DND-41 (cell line): Measurements from ENCODE around the gene TMBIM1.

ENCODE experiments used
- ATAC-seq: fragments of 200-7000 bp; cut with Tn5 transposase; 3 replicates; pipeline ENCODE4 v1.9.1; 2021; ENCODE audit warnings: low read depth; ENCODE audit not compliant: insufficient read depth
- DNase-seq: peaks from one replicate; pipeline ENCODE4 v3.0.0-alpha.2; 2020
- H2AFZ ChIP-seq: 2 replicates; pipeline ENCODE4 v1.6.0; 2012; ENCODE audit warnings: low read depth, low read length
- H3K27ac ChIP-seq: 2 replicates; pipeline ENCODE4 v1.5.1; 2012; ENCODE audit warnings: low read length, inconsistent platforms
- H3K27me3 ChIP-seq: fragments of 200-600 bp; sonication (generic); 2 replicates; pipeline ENCODE4 v1.6.0; 2012; ENCODE audit warnings: low read length, mild to moderate bottlenecking, inconsistent platforms; ENCODE audit not compliant: insufficient read depth, poor library complexity
- H3K36me3 ChIP-seq: 2 replicates; pipeline ENCODE4 v1.5.1; 2012; ENCODE audit warnings: low read length, inconsistent platforms; ENCODE audit not compliant: insufficient read depth
- H3K4me1 ChIP-seq: 2 replicates; pipeline ENCODE4 v1.5.1; 2012; ENCODE audit warnings: mild to moderate bottlenecking, low read length; ENCODE audit not compliant: insufficient read depth
- H3K4me2 ChIP-seq: 2 replicates; pipeline ENCODE4 v1.6.0; 2012; ENCODE audit warnings: mild to moderate bottlenecking, moderate library complexity, low read length, inconsistent platforms; ENCODE audit not compliant: insufficient read depth
- H3K4me3 ChIP-seq, 2 experiments: fragments of 200-600 bp in 1 of 2; shearing (Covaris generic) in 1 of 2; 2 replicates each; pipeline ENCODE4 v1.5.1; 2012 to 2016; ENCODE audit warnings: inconsistent platforms in 2 of 2, low read length in 2 of 2, mild to moderate bottlenecking in 2 of 2, low read depth in 1 of 2, moderate library complexity in 1 of 2
- H3K79me2 ChIP-seq: 2 replicates; pipeline ENCODE4 v1.6.0; 2012; ENCODE audit warnings: low read length, inconsistent platforms; ENCODE audit not compliant: insufficient read depth
- H3K9ac ChIP-seq: 2 replicates; pipeline ENCODE4 v1.6.0; 2012; ENCODE audit warnings: low read depth, mild to moderate bottlenecking, inconsistent platforms, low read length, moderate library complexity
- H3K9me3 ChIP-seq: 2 replicates; pipeline ENCODE4 v1.5.1; 2012; ENCODE audit warnings: low read length, moderate library complexity, mild to moderate bottlenecking, inconsistent platforms; ENCODE audit not compliant: insufficient read depth, severe bottlenecking
- H4K20me1 ChIP-seq: 2 replicates; pipeline ENCODE4 v1.6.0; 2012; ENCODE audit warnings: low read length; ENCODE audit not compliant: insufficient read depth
- EZH2 ChIP-seq: IDR thresholded peaks from 3 replicates; pipeline ENCODE4 v1.6.1; 2012; ENCODE audit warnings: borderline replicate concordance, low read depth, mild to moderate bottlenecking, moderate library complexity, low read length, inconsistent platforms; ENCODE audit not compliant: severe bottlenecking
- TF ChIP-seq, protein P1 (sequence below): IDR thresholded peaks from 2 replicates; pipeline ENCODE4 v1.5.1; 2012; ENCODE audit warnings: borderline replicate concordance, low read length, moderate library complexity, mild to moderate bottlenecking; ENCODE audit not compliant: poor library complexity, severe bottlenecking; ENCODE audit errors: extremely low read depth

The TMBIM1 gene

DNA sequence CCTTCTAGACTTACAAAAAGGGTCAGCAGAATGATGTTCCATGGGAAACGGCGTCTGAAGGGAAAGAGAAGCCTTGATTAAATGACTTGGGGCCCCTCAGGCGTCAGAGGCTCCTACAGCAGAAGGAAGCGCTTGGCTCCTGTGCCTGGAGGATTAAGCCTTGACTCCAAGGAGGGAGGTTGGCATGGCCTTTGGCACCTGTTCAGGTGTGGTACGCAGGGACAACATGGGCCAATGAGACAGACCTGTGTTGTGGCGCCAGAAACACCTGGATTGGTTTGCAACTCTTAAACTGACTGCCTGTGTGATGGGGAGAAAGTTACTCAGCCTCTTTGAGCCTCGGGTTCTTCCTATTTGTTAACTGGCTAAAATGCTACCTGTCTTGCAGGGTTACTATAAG, 14.4 kb downstream of the TMBIM1 start:
- H3K27ac ChIP-seq = no peak overlapping the region
- DNase-seq = no peak
- H3K4me3 ChIP-seq = no peak overlapping the region
- H3K36me3 ChIP-seq = peaks cover 47% of the 10 kb centered on the region
- peaks cover 2% of the 10 kb centered on the region for H3K4me1 ChIP-seq
- H3K9ac ChIP-seq = no peak overlapping the region
- H3K79me2 ChIP-seq = no peaks in the 10 kb centered on the region
- ATAC-seq = no peak
- no peaks in the 10 kb centered on the region for H3K9me3 ChIP-seq
- H3K27me3 ChIP-seq = no peaks in the 10 kb centered on the region
- H3K4me2 ChIP-seq = no peak overlapping the region
- TF ChIP-seq, protein P1, sequence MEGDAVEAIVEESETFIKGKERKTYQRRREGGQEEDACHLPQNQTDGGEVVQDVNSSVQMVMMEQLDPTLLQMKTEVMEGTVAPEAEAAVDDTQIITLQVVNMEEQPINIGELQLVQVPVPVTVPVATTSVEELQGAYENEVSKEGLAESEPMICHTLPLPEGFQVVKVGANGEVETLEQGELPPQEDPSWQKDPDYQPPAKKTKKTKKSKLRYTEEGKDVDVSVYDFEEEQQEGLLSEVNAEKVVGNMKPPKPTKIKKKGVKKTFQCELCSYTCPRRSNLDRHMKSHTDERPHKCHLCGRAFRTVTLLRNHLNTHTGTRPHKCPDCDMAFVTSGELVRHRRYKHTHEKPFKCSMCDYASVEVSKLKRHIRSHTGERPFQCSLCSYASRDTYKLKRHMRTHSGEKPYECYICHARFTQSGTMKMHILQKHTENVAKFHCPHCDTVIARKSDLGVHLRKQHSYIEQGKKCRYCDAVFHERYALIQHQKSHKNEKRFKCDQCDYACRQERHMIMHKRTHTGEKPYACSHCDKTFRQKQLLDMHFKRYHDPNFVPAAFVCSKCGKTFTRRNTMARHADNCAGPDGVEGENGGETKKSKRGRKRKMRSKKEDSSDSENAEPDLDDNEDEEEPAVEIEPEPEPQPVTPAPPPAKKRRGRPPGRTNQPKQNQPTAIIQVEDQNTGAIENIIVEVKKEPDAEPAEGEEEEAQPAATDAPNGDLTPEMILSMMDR = no peak
- no peak for TF ChIP-seq EZH2
- H2AFZ ChIP-seq = no peak overlapping the region
- no peaks in the 10 kb centered on the region; the same call in 1 of the 2 replicates for H4K20me1 ChIP-seq

DNA sequence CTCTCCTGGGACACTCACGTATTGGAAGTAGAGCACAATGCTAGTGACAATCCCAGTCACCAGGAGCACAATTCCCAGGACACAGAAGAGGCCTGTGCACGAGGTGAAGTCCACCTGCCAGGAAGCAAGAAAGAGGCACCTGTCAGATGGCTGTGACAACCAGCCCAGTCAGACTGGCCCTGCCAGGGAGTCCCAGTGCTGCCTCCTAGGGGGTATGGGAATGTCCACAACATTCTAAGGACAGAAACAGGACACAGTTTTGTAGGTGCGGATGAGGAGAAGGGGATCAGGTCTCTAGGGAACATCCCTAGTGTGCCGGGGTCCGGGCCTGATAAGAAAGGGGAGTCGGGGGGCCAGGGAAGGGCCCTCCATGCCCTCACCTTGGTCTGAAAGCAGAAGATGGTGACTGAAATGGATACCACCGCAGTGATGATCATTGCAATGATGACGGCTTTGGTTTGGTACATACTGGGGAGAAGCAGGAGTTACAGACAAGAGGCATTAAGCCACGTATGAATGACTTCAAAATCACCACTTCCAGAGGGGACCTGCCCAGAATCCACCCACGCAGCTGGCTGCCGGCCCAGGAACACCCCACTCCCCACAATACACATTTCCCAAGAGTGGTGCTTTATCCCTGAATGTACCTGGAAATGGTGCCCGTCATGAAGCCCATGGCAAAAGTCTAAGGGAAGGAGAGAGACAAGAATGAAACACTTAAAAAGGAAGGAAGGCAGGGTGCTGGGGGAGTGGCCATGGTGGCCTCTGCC, 15.1 kb downstream of the TMBIM1 start:
- ATAC-seq = no peak
- H3K9me3 ChIP-seq = no peaks in the 10 kb centered on the region
- H3K4me2 ChIP-seq = no peak overlapping the region
- H3K27ac ChIP-seq = no peak overlapping the region
- peaks cover under 1% of the 10 kb centered on the region; the same call in 1 of the 2 replicates for H4K20me1 ChIP-seq
- no peak for TF ChIP-seq EZH2
- TF ChIP-seq, protein P1 = peak; percentile 19
- H3K79me2 ChIP-seq = peaks cover 5% of the 10 kb centered on the region
- H2AFZ ChIP-seq = no peak overlapping the region
- H3K27me3 ChIP-seq = no peaks in the 10 kb centered on the region
- no peak overlapping the region for H3K4me3 ChIP-seq
- H3K9ac ChIP-seq = no peak overlapping the region
- peaks cover 10% of the 10 kb centered on the region for H3K4me1 ChIP-seq
- no peak for DNase-seq
- H3K36me3 ChIP-seq = peaks cover 55% of the 10 kb centered on the region

DNA sequence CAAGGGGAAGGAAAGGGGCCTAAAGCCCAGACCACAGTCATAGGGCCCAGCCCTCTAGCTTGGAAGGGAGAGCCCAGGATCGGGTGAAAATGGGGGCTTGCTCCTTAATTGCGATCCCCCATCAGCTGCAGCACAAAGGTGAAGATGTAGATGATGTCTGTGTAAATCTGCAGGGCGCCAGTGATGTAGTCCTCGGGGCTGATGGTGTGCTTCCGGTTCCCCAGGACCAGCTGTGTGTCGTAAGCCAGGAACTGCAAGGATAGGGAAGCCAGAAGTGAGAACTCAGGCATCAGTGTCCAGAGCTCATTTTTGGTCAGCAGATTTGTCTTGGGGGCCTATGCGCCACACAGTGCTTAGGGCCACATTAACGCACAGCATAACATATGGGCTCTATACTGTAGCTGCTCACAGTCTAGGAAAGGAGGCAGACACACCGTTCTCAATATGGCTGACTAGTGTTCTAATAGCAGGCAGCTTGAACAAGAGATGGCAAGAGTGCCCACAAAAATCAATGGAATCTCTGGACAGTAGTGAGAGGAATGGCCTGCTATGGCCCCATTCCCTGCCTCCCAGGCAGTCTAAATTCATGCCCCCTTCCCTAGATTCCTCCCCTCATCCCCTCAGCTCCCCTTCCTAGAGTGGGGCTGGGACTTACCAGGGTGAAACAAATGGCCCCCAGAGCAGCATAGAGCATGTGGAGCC, 16.8 kb downstream of the TMBIM1 start:
- Histone ChIP-seq H3K27me3 (no peaks in the 10 kb centered on the region), H3K36me3 (peaks cover 59% of the 10 kb centered on the region), H3K9me3 (no peaks in the 10 kb centered on the region), H4K20me1 (peaks cover 3% of the 10 kb centered on the region; the same call in 1 of the 2 replicates), H3K9ac (no peak overlapping the region), H3K4me3 (no peak overlapping the region), H3K4me1 (peaks cover 23% of the 10 kb centered on the region), H3K4me2 (no peak overlapping the region), H3K79me2 (peaks cover 21% of the 10 kb centered on the region), H3K27ac (no peak overlapping the region), H2AFZ (no peak overlapping the region)
- no peak for ATAC-seq
- DNase-seq = no peak
- no peak for TF ChIP-seq EZH2
- TF ChIP-seq, protein P1 = no peak
